Neural progenitor cell (in vitro differentiated cells): ENCODE measurements around the gene PLPPR3. TPM values are rescaled to one million over a fixed set of nuclear protein-coding genes. Genes with fewer than 3 reads are reported as not detected.

Experiments used
- DNase-seq: peaks from one replicate; pipeline ENCODE4 v3.0.0-alpha.2; 2016; ENCODE audit warnings: low spot score
- H2AFZ ChIP-seq: fragments of 200-600 bp; sonication (generic); replicated peaks from 2 replicates; pipeline ENCODE4 v1.6.1; 2016; ENCODE audit warnings: antibody characterized with exemption
- H3F3A ChIP-seq: fragments of 200-600 bp; sonication (generic); 2 replicates; pipeline ENCODE4 v1.6.1; 2016; ENCODE audit warnings: antibody characterized with exemption, low read depth
- H3K27ac ChIP-seq: fragments of 200-600 bp; sonication (generic); 2 replicates; pipeline ENCODE4 v1.5.1; 2016; ENCODE audit warnings: mild to moderate bottlenecking
- H3K27me3 ChIP-seq: fragments of 200-600 bp; sonication (generic); 2 replicates; pipeline ENCODE4 v1.6.1; 2016; ENCODE audit warnings: mild to moderate bottlenecking, moderate library complexity
- H3K36me3 ChIP-seq: fragments of 200-600 bp; sonication (generic); 2 replicates; pipeline ENCODE4 v1.5.1; 2016
- H3K4me1 ChIP-seq: fragments of 200-600 bp; sonication (generic); 2 replicates; pipeline ENCODE4 v1.6.1; 2016; ENCODE audit warnings: mixed run types
- H3K4me2 ChIP-seq: fragments of 200-600 bp; sonication (generic); 2 replicates; pipeline ENCODE4 v1.6.1; 2016
- H3K4me3 ChIP-seq: fragments of 200-600 bp; sonication (generic); 2 replicates; pipeline ENCODE4 v1.5.1; 2016
- H3K79me2 ChIP-seq: fragments of 200-600 bp; sonication (generic); 2 replicates; pipeline ENCODE4 v1.6.1; 2016; ENCODE audit warnings: low read depth
- H3K9ac ChIP-seq: fragments of 200-600 bp; sonication (generic); 2 replicates; pipeline ENCODE4 v1.6.1; 2016
- H3K9me3 ChIP-seq: fragments of 200-600 bp; sonication (generic); 2 replicates; pipeline ENCODE4 v1.5.1; 2016; ENCODE audit warnings: low read depth
- H4K20me1 ChIP-seq: fragments of 200-600 bp; sonication (generic); 2 replicates; pipeline ENCODE4 v1.6.1; 2016; ENCODE audit warnings: low read depth
- H3K27ac Mint-ChIP-seq: 3 replicates; pipeline ENCODE4 v1.8.0; 2021; ENCODE audit warnings: mixed read lengths
- H3K27me3 Mint-ChIP-seq: 2 replicates; pipeline ENCODE4 v1.8.0; 2022; ENCODE audit warnings: low read depth, mild to moderate bottlenecking, inconsistent platforms, moderate library complexity, mixed read lengths; ENCODE audit not compliant: insufficient read depth
- H3K36me3 Mint-ChIP-seq: 3 replicates; pipeline ENCODE4 v1.8.0; 2021; ENCODE audit warnings: mixed read lengths
- H3K4me1 Mint-ChIP-seq: 3 replicates; pipeline ENCODE4 v1.8.0; 2021; ENCODE audit warnings: mixed read lengths
- H3K4me3 Mint-ChIP-seq: 3 replicates; pipeline ENCODE4 v1.8.0; 2021; ENCODE audit warnings: mild to moderate bottlenecking, moderate library complexity, mixed read lengths
- H3K9me3 Mint-ChIP-seq: 3 replicates; pipeline ENCODE4 v1.8.0; 2020; ENCODE audit warnings: mixed read lengths
- EZH2 ChIP-seq: fragments of 200-600 bp; sonication (generic); IDR thresholded peaks from 2 replicates; pipeline ENCODE4 v1.6.1; 2017; ENCODE audit warnings: antibody characterized with exemption, mild to moderate bottlenecking, moderate library complexity
- EZH2phosphoT487 ChIP-seq: fragments of 200-600 bp; sonication (generic); IDR thresholded peaks from 2 replicates; pipeline ENCODE4 v1.6.1; 2017; ENCODE audit warnings: antibody characterized with exemption
- total RNA-seq: library from RNA; depleted of rRNA; stranded (reverse); fragments of >200 nt; gene quantifications from 2 replicates; pipeline ENCODE4 v1.2.3, GENCODE V29; 2015; ENCODE audit warnings: low replicate concordance
- TF ChIP-seq, protein P1 (sequence below): fragments of 200-600 bp; sonication (generic); IDR thresholded peaks from 2 replicates; pipeline ENCODE4 v1.5.1; 2017; ENCODE audit warnings: antibody characterized with exemption, mild to moderate bottlenecking

PLPPR3 gene
- total RNA-seq, 1 donor from 2014 or later, result 15.6 TPM

DNA sequence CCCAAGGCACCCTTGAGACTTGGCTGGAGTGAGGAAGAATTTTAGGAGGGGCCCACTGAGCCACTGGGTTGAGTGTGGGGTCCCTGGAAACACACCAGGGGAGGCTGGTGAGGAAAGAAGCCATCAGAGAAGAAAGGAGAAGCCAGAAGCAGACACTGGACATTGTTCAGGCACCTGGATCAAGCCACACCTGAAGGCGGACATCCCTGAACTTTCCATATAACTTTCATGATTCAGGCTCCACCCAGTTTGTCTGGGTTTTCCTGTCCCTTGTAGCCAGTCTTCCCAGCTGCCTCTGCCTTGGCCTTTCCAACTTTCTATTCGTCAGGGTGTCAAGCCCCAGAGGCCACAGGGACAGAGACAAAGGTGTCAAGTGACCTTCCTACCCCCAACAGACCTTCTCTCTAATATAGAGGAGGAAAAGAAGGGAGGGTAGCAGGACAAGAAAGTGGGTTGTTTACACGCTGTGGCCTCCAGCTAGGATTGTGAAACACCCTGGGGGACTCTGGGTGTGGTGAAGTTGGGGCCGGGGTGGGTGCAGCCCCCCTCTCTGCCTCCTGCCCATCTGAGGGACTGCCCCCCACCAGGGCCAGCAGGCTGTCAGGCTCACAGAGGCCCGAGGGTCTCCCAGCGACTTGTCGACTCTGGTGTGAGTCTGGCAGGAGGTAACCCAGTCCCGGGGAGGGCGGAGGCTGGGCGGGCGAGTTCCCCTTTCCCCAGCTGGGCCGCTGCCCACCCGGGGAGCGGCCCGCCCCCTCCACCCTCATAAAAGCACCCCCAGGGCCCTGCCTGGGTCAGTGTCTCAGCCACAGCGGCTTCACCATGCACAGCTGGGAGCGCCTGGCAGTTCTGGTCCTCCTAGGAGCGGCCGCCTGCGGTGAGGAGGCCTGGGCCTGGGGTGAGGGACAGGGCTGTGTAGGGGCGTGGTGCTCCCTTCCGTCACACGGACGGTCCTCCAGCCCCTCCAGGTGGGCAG lies 37.4 kb upstream of the PLPPR3 start, which contains the start of gene CFD:
TSS of gene CFD (plus strand) at position 797 of the 976 bp plus-strand sequence. CDS start at position 823, 26 bp downstream.
- H3F3A ChIP-seq, result peaks cover 22% of the 10 kb centered on the region
- Mint-ChIP-seq H3K36me3 (no peaks in the 10 kb centered on the region), H3K4me1 (peaks cover 4% of the 10 kb centered on the region), H3K4me3 (peak within 1 kb of the TSS; percentile 59), H3K27me3 (peaks cover 35% of the 10 kb centered on the region), H3K9me3 (no peaks in the 10 kb centered on the region), H3K27ac (no peak within 1 kb of the TSS)
- peaks cover 5% of the 10 kb centered on the region for H4K20me1 ChIP-seq
- no peak for DNase-seq
- H3K79me2 ChIP-seq, result no peaks in the 10 kb centered on the region
- peak within 1 kb of the TSS; percentile 42 for H3K4me3 ChIP-seq
- H3K36me3 ChIP-seq, result no peaks in the 10 kb centered on the region
- TF ChIP-seq EZH2phosphoT487 (no peak), EZH2 (no peak)
- TF ChIP-seq, protein P1, sequence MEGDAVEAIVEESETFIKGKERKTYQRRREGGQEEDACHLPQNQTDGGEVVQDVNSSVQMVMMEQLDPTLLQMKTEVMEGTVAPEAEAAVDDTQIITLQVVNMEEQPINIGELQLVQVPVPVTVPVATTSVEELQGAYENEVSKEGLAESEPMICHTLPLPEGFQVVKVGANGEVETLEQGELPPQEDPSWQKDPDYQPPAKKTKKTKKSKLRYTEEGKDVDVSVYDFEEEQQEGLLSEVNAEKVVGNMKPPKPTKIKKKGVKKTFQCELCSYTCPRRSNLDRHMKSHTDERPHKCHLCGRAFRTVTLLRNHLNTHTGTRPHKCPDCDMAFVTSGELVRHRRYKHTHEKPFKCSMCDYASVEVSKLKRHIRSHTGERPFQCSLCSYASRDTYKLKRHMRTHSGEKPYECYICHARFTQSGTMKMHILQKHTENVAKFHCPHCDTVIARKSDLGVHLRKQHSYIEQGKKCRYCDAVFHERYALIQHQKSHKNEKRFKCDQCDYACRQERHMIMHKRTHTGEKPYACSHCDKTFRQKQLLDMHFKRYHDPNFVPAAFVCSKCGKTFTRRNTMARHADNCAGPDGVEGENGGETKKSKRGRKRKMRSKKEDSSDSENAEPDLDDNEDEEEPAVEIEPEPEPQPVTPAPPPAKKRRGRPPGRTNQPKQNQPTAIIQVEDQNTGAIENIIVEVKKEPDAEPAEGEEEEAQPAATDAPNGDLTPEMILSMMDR, result no peak
- H3K4me2 ChIP-seq, result peak within 1 kb of the TSS; percentile 75
- H3K9me3 ChIP-seq, result no peaks in the 10 kb centered on the region
- H2AFZ ChIP-seq, result no peak within 1 kb of the TSS
- H3K9ac ChIP-seq, result no peak within 1 kb of the TSS
- no peaks in the 10 kb centered on the region for H3K4me1 ChIP-seq
- H3K27ac ChIP-seq, result no peak within 1 kb of the TSS
- H3K27me3 ChIP-seq, result peaks cover 61% of the 10 kb centered on the region

DNA sequence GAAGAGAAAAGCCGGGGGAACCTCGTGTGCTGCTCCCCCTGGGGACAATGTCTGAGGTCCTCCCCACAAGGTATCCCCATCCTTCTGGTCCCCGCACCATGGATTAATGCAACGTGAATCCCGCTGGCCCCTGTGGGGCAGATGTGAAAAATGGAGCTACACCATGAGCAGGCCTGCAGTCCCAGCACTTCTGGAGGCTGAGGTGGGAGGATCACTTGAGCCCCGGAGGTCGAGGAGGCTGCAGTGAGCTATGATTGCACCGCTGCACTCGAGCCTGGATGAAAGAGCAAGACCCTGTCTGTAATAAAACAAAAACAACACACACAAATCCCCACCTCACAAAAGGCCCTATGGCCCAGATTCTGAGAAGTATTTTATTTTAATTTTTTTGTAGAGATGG lies 36.5 kb upstream of the PLPPR3 start:
- H3K4me2 ChIP-seq, result no peak overlapping the region
- Mint-ChIP-seq H3K9me3 (no peaks in the 10 kb centered on the region), H3K27me3 (peaks cover 30% of the 10 kb centered on the region), H3K36me3 (no peaks in the 10 kb centered on the region), H3K4me3 (peak overlapping the region; percentile 59), H3K27ac (no peak overlapping the region), H3K4me1 (peaks cover 4% of the 10 kb centered on the region)
- no peaks in the 10 kb centered on the region for H3K4me1 ChIP-seq
- H4K20me1 ChIP-seq, result peaks cover 3% of the 10 kb centered on the region
- no peak overlapping the region for H2AFZ ChIP-seq
- peaks cover 58% of the 10 kb centered on the region for H3K27me3 ChIP-seq
- H3K9me3 ChIP-seq, result no peaks in the 10 kb centered on the region
- H3K27ac ChIP-seq, result no peak overlapping the region
- H3F3A ChIP-seq, result peaks cover 14% of the 10 kb centered on the region
- no peak for TF ChIP-seq EZH2
- no peaks in the 10 kb centered on the region for H3K36me3 ChIP-seq
- H3K9ac ChIP-seq, result no peak overlapping the region
- H3K79me2 ChIP-seq, result no peaks in the 10 kb centered on the region
- DNase-seq, result no peak
- no peak overlapping the region for H3K4me3 ChIP-seq

DNA sequence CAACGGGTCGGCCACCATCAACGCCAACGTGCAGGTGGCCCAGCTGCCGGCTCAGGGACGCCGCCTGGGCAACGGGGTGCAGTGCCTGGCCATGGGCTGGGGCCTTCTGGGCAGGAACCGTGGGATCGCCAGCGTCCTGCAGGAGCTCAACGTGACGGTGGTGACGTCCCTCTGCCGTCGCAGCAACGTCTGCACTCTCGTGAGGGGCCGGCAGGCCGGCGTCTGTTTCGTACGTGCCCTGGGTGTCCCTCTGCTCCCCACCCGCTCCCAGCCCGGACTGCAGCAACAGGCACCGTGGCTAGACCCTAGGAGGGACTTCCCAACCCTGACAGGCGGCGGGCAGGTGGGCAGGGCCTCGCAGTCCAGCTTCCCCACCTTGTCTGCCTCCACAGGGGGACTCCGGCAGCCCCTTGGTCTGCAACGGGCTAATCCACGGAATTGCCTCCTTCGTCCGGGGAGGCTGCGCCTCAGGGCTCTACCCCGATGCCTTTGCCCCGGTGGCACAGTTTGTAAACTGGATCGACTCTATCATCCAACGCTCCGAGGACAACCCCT lies 33.9 kb upstream of the PLPPR3 start:
- H2AFZ ChIP-seq, result no peak overlapping the region
- peaks cover 31% of the 10 kb centered on the region for H3K27me3 ChIP-seq
- H4K20me1 ChIP-seq, result no peaks in the 10 kb centered on the region
- H3K4me2 ChIP-seq, result no peak overlapping the region
- Mint-ChIP-seq H3K27ac (no peak overlapping the region), H3K27me3 (peaks cover 21% of the 10 kb centered on the region), H3K4me1 (no peaks in the 10 kb centered on the region), H3K36me3 (no peaks in the 10 kb centered on the region), H3K9me3 (no peaks in the 10 kb centered on the region), H3K4me3 (no peak overlapping the region)
- no peak overlapping the region for H3K27ac ChIP-seq
- no peaks in the 10 kb centered on the region for H3K36me3 ChIP-seq
- no peaks in the 10 kb centered on the region for H3K4me1 ChIP-seq
- H3K9me3 ChIP-seq, result no peaks in the 10 kb centered on the region
- no peak overlapping the region for H3K9ac ChIP-seq
- no peak for DNase-seq
- TF ChIP-seq EZH2phosphoT487 (no peak), EZH2 (no peak)
- TF ChIP-seq, protein P1, result no peak
- no peak overlapping the region for H3K4me3 ChIP-seq
- peaks cover 6% of the 10 kb centered on the region for H3F3A ChIP-seq
- H3K79me2 ChIP-seq, result no peaks in the 10 kb centered on the region
